ENCODE data around the gene ITGB3.

DNA sequence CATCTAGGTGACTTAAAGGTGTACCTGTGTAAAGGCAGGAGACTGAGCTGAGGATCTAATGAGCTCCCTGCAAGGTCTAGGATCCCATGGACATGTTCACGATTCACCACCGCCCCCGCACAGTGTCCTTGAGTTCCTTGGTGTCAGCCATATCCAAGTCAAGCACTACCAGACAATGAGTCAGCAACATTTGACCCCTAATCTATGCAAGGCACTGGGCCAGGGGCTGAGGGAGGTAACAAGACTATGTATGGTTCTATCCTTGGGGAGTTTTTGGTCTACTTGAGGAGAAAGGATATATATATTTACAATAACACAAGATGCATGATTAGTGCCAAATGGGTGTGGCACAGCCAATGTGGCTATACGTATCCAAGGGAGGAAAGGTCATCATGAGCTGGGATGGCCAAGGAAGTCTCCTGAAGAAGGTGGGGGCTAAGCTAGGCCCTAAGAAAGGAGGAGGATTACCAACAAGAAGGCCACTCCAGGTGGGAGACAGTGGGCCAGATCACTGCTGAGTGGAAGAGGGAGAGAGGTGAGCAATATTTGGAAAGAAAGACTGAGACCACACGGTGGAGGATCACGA is 35.0 kb downstream of the ITGB3 start:
- TF ChIP-seq POLR2AphosphoS5 (IDR thresholded peaks at IDR 0.05; ENCODE audit: low read depth, low read length) (no peak), SIN3A (IDR thresholded peaks at IDR 0.05; ENCODE audit: borderline replicate concordance, insufficient read depth, low read length) (no peak)
- TF ChIP-seq, protein P1, sequence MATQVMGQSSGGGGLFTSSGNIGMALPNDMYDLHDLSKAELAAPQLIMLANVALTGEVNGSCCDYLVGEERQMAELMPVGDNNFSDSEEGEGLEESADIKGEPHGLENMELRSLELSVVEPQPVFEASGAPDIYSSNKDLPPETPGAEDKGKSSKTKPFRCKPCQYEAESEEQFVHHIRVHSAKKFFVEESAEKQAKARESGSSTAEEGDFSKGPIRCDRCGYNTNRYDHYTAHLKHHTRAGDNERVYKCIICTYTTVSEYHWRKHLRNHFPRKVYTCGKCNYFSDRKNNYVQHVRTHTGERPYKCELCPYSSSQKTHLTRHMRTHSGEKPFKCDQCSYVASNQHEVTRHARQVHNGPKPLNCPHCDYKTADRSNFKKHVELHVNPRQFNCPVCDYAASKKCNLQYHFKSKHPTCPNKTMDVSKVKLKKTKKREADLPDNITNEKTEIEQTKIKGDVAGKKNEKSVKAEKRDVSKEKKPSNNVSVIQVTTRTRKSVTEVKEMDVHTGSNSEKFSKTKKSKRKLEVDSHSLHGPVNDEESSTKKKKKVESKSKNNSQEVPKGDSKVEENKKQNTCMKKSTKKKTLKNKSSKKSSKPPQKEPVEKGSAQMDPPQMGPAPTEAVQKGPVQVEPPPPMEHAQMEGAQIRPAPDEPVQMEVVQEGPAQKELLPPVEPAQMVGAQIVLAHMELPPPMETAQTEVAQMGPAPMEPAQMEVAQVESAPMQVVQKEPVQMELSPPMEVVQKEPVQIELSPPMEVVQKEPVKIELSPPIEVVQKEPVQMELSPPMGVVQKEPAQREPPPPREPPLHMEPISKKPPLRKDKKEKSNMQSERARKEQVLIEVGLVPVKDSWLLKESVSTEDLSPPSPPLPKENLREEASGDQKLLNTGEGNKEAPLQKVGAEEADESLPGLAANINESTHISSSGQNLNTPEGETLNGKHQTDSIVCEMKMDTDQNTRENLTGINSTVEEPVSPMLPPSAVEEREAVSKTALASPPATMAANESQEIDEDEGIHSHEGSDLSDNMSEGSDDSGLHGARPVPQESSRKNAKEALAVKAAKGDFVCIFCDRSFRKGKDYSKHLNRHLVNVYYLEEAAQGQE (IDR thresholded peaks at IDR 0.05; ENCODE audit: insufficient read depth in 1 of 2, low read depth in 2 of 2, low read length in 2 of 2) = no peak
